Measurements from ENCODE around the gene CHMP5.

Gene CHMP5

DNA sequence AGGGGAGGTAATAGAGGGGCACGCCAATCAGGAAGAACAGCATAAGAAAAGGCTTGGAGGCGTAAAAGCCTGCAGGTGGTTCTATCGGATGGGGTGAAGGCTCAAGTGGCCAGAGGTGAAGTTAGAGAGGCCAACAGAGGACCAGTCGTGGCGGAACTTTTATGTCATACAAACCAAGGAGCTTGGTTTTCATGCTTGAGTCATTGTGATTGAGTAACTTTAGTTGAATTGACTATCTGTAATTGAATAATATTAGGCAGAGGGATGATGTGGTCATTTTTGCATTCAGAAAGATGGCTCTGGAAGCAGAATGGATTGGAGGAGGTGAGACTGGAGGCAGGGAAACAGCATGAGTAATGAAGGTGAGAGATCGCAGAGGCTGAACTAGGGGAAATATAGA, 32.0 kb upstream of the CHMP5 start:
- FAIRE-seq (no peak), DNase-seq (ENCODE audit: insufficient read length, low spot score) (no peak)
- no peak for TF ChIP-seq POLR2A (IDR thresholded peaks at IDR 0.05; ENCODE audit: low read depth, low read length)

DNA sequence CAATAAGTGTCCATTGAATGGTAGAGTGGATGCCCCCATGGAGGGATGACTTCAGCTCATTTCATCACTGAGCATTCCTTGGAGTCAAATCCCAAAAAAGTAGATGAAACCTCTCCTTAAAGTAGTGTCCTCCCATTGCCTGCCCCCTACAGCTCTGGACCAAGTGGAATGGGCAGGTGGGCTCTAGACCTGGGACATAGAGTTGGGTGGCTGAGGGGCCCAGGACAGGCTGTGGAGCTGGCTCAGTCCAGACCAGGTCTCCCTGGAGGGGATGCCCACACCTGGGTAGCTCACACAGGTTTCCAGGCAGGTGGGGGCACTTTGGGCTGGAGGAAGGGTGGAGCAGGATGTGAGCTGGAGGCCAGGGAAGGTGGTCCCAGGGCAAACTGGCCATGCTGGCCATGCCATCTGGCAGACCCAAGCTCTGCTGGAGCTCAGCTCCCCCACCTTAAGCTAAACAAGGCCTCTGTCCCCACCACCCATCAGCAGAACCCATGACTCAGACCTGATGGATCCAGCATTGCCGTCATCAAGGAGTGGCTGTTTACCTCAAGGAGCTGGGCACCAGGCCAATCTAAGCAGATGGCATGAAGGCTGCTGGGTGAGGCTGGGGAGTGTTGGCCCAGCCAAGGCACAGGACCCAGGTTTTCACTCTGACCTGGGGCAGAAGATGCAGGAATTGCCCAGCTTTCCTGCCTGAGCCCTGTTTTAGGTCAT, 31.1 kb upstream of the CHMP5 start:
- FAIRE-seq: peak; percentile 92
- no peak for TF ChIP-seq POLR2A (IDR thresholded peaks at IDR 0.05; ENCODE audit: low read depth, low read length)
- DNase-seq (ENCODE audit: insufficient read length, low spot score): peak; percentile 72

DNA sequence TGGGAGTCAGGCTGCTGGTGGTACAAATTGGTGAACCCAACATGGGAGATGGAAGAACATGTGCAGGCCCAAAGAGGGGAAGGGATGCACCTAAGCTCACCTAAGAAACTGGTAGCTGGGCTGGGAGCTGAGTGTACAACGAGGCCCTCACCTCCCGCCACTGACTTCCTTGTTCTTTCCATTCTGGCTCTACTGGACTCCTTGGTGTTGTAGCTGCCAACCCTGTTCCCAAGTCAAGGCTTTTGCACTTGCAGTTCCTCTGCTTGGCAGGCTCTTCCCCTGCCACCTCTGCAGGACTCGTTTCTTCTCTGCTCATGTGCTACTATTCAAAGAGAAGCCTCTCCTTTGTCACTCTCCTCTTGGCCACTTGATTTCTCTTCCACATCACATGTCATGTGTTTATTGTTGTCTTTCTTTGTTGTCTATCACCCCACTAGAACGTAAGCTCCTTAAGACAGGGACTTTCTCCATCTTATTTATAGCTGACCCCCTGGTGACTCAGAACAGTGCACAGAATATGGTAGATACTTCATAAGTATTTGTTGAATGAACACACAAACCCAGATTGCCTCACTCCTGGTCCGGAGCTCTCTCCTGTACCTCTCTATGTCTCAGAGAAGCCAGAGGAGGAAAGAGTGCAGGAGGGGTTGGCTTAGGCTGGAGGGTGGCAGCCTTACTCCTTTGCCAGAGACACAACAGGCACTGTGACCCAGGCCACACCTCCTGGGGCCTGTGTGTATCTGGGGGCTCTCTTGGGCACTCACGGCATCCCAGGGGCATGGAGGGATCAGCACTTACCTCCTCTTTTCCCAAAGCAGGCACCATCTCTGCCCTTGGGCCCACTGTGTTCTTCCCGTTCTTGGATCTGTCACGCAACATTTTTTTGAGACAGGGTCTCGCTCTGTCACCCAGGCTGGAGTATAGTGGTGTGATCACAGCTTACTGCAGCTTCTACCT, 30.1 kb upstream of the CHMP5 start:
- no peak for FAIRE-seq
- no peak for TF ChIP-seq POLR2A (IDR thresholded peaks at IDR 0.05; ENCODE audit: low read depth, low read length)
- no peak for DNase-seq (ENCODE audit: insufficient read length, low spot score)

DNA sequence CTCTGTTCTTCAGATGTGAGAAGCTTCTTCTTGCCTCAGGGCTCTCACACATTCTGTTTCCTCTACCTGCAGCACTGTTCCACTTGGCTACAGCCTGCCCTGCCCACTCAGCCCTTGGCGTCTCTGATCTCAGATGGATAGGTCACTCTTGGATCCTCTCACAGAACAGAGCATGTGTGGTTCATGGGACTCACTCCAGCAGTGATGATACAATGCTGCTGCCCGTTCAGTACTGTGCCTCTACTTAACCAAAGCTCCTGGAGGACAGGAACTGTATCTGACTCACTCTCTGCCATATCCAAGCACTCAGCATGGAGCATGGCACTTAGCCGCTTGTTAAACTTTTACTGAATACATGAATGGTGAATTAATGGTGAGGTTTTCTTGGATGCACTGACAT, 28.3 kb upstream of the CHMP5 start:
- FAIRE-seq (no peak), DNase-seq (ENCODE audit: insufficient read length, low spot score) (no peak)
- TF ChIP-seq POLR2A (IDR thresholded peaks at IDR 0.05; ENCODE audit: low read depth, low read length): no peak

DNA sequence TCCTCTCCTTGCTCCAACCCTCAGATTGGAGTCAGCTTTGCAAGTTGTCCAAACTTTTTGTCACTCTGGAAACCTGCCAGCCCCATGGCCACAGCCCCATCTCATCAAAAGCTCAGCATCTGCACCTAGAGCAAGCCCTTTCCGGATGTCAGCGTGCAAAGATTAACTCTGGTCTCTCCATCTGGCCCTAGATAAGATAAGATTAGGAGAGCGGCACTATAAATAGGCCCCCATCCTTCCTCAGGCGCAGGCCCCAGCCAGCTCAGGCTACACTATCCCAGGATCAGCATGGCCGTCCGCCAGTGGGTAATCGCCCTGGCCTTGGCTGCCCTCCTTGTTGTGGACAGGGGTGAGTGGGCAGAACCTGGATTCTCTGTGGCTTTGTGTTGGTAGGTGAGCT, 24.9 kb upstream of the CHMP5 start, which contains the start of gene SPINK4:
Gene SPINK4 (plus strand): TSS at position 247 of the 400 bp plus-strand sequence. CDS start 42 bp downstream, at position 289.
- no peak for FAIRE-seq
- no peak for TF ChIP-seq POLR2A (IDR thresholded peaks at IDR 0.05; ENCODE audit: low read depth, low read length)
- DNase-seq (ENCODE audit: insufficient read length, low spot score): no peak

DNA sequence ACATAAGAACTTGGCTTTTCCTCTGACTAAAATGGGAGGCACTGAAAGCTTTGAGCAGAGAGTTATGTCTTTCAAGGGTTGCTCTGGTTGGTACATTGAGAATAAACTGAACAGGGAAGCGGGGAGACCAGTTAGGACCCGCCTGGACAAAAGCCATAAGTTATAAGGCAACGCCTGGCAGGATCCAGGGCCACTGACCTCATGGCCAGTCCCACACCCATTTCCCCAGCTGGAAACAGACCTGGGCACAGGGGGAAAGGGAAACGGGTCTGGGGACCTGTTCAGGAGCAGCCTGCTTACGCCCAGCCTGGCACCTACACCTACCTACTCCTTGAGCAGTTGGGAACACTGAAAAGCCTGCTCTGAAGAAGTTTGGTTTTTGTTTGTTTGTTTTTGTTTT, 23.6 kb upstream of the CHMP5 start:
- FAIRE-seq (no peak), DNase-seq (ENCODE audit: insufficient read length, low spot score) (no peak)
- TF ChIP-seq POLR2A (IDR thresholded peaks at IDR 0.05; ENCODE audit: low read depth, low read length): no peak

DNA sequence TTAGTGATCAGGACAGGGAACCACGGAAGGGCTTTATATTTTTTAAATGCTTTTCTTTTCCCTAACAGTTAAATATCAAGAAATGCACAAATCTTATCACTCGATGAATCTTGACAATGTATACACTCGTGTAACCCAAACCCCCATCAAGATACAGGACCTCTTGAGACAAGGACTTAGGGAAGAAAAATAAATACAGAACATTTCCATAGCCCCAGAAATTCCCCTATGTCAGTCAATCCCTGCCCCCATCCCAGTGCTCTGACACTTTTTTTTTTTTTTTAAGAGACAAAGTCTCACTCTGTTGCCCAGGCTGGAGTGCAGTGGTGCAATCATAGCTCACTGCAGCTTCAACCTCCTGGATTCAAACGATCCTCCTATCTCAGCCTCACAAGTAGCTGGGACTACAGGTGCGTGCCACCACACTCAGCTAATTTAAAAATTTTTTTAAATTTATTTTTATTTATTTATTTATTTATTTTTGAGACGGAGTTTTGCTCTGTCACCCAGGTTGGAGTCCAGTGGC, 22.2 kb upstream of the CHMP5 start:
- no peak for FAIRE-seq
- TF ChIP-seq POLR2A (IDR thresholded peaks at IDR 0.05; ENCODE audit: low read depth, low read length): no peak

DNA sequence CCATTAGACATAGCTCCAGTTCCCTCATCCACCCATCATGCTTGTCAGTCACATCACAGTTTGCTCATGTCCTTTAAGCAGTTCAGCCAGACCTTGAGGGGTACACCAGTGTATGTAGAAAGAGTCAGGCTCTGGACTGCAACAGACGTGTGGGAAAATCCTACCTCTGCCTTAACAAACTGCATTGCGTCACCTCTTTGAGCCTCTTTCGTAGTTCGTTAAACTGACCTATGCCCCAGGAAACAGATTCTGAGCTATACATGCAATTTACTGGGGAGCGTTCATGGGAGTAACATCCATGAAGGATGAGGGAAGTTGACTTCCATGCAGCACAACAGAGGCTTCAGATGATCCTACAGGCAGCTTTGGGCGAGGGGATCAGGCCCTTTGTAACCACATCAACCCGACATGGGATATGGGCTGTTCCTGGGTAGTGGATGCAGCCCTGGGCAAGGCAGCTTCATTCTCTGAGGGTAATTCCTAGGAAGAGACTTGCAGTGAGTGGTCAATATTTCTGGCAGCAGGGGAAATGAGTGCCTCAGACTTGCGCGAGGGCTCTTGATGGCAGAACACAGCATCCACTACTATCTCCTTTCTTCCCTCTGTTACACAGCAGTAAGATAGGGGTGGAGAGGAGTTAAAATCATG, 20.6 kb upstream of the CHMP5 start:
- TF ChIP-seq POLR2A (IDR thresholded peaks at IDR 0.05; ENCODE audit: low read depth, low read length): no peak
- FAIRE-seq (no peak), DNase-seq (ENCODE audit: insufficient read length, low spot score) (no peak)

More for the DNA sequence above, 22.2 kb upstream of the CHMP5 start:
- DNase-seq (ENCODE audit: insufficient read length, low spot score): no peak

DNA sequence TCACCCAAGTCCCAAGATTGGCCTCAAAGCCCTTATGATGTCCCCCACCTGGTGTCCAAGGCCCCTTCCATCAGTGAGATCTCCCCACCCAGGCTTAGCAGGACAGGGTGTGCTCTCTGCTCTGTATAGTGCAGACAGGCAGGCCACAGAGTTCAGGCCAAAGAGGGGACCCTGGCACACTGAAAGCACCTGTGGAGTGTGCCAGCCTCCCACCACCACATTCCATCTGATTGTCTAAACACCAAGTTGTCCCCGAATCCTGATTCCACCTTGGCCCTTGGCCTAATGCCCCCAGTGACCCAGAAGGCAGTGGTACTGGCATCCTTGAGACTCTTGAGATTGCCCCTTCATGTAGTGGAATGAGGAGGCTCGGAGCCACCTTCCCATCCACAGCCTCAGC, 19.5 kb upstream of the CHMP5 start:
- FAIRE-seq: no peak

DNA sequence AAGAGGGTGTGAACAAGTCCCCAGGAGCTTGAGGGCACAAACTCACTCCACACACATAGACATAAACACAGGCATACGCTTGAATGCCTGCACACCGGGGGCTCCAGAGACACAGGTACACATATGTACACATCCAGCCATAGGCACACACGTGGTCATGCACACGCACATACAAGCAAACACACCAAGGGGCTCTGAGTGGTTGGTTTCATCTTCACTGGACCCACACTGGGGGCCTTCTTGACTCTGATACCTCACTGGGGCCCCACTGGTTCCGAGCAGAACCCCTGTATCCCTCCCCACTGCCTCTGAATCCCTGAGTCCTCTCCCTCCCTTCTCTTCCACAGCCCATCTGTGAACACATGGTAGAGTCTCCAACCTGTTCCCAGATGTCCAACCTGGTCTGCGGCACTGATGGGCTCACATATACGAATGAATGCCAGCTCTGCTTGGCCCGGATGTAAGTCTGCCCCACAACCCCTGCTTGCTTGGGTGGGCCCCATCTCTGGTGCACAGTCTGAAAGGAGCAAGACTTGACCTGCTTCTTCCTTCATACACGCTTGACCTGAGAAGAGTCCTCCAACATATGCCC, 18.5 kb upstream of the CHMP5 start:
- FAIRE-seq (no peak), DNase-seq (ENCODE audit: insufficient read length, low spot score) (no peak)
- no peak for TF ChIP-seq POLR2A (IDR thresholded peaks at IDR 0.05; ENCODE audit: low read depth, low read length)

More for the DNA sequence above, 19.5 kb upstream of the CHMP5 start:
- no peak for TF ChIP-seq POLR2A (IDR thresholded peaks at IDR 0.05; ENCODE audit: low read depth, low read length)
- no peak for DNase-seq (ENCODE audit: insufficient read length, low spot score)

DNA sequence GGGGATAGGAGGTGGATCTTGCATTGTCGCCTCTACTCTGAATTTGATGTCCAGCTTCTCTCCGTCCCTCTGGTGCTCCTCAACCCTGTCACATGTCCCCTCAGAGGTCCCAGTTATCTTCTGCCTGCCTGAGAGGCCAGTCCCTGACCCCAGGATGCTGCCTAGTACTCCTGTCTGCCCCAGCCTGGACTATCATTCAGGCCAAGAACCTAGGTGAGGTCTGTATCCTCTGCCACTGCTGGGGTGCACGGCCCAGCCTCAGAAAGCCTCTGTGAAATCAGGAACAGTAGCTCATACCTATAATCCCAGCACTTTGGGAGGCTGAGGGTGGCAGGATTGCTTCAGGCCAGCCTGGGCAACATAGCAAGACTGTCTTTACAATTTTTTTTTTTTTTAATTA, 16.2 kb upstream of the CHMP5 start:
- FAIRE-seq (no peak), DNase-seq (ENCODE audit: insufficient read length, low spot score) (no peak)
- no peak for TF ChIP-seq POLR2A (IDR thresholded peaks at IDR 0.05; ENCODE audit: low read depth, low read length)

DNA sequence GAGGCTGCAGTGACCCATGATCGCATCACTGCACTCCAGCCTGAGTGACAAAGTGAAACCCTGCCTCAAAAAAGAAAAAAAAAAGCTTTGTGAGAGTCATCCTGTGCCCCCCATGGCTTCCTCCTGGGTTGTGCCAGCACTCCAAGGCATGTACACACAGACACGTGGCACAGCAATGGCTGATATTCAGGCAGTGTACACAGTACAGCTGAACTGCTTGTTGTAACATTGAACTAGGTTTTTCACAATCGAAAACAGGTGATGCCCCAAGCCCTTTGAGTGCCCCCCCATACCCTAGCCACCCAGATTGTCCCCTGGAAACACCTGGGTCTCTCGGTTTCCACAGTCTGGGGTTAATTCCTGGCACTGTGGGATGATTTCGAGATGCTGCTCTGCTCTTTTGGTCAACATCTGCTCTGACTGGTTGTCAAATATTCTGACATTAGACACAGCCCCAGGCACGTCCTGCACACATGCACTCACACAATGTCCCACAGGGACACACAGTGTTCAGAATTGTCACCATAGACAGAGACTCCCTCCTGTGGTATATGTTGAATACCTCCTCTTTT, 15.7 kb upstream of the CHMP5 start:
- no peak for TF ChIP-seq POLR2A (IDR thresholded peaks at IDR 0.05; ENCODE audit: low read depth, low read length)
- FAIRE-seq (no peak), DNase-seq (ENCODE audit: insufficient read length, low spot score) (no peak)

DNA sequence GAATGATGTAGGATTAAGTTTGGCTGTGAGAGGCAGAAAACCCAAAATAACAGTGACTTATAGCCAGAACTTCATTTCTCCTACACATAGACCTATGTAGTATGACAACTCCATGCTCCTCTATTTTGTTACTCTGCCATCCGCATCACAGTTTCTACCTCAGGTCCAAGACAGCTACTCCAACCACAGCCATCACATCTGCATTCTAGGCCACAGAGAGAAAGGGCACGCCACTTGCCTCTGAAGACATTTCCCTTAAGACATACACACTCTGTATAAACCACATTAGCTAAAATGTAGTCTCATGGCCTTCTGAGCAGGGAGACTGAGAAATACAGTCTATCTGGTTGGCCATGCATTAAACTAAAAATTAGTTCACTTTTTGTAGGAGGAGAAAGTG, 14.9 kb upstream of the CHMP5 start:
- TF ChIP-seq POLR2A (IDR thresholded peaks at IDR 0.05; ENCODE audit: low read depth, low read length): no peak
- no peak for FAIRE-seq

More for the DNA sequence above, 14.9 kb upstream of the CHMP5 start:
- no peak for DNase-seq (ENCODE audit: insufficient read length, low spot score)

All from H54 (cell line).